Panc1 (cell line): Measurements from ENCODE around the gene TRRAP. TPM values are rescaled to one million over a fixed set of nuclear protein-coding genes. Genes with fewer than 3 reads are reported as not detected.

ENCODE experiments used
- ATAC-seq: fragments of 200-7000 bp; cut with Tn5 transposase; 2 replicates; pipeline ENCODE4 v1.9.1; 2020; ENCODE audit warnings: mild to moderate bottlenecking, moderate library complexity
- BruUV-seq: library from RNA; stranded (reverse); fragments of 400-500 nt; replicated peaks from 2 replicates; lab custom pipeline; 2021; lab: Mats Ljungman, UMichigan
- CTCF ChIA-PET: fragments of 300-600 bp; sonication (Branson Sonifier 250); formaldehyde crosslinking; loops from one replicate; lab custom pipeline; 2022; ENCODE audit warnings: antibody characterized with exemption; lab: Charles Lee
- POLR2A ChIA-PET: fragments of 300-600 bp; sonication (Branson Sonifier 250); formaldehyde crosslinking; loops from one replicate; lab custom pipeline; 2022; ENCODE audit warnings: antibody characterized with exemption; lab: Charles Lee
- DNase-seq: peaks from one replicate; pipeline ENCODE4 v3.0.0-alpha.2; 2010; ENCODE audit warnings: low read depth, low spot score
- H3K27ac ChIP-seq: 2 replicates; pipeline ENCODE4 v1.5.1; 2011; ENCODE audit warnings: mild to moderate bottlenecking, low read length, inconsistent platforms
- H3K27me3 ChIP-seq: fragments of 200-500 bp; sonication (Bioruptor generic); 2 replicates; pipeline ENCODE4 v1.6.0; 2014; ENCODE audit warnings: low read length, inconsistent platforms; ENCODE audit not compliant: control insufficient read depth, insufficient read depth
- H3K36me3 ChIP-seq: fragments of 200-500 bp; sonication (Bioruptor generic); 2 replicates; pipeline ENCODE4 v1.5.1; 2014; ENCODE audit warnings: inconsistent platforms, mild to moderate bottlenecking, low read length, moderate library complexity; ENCODE audit not compliant: control insufficient read depth, insufficient read depth
- H3K4me1 ChIP-seq: 2 replicates; pipeline ENCODE4 v1.5.1; 2011; ENCODE audit warnings: inconsistent platforms, mild to moderate bottlenecking, low read length, moderate library complexity; ENCODE audit not compliant: control insufficient read depth, insufficient read depth
- H3K4me3 ChIP-seq, 2 experiments: 2 replicates each; pipeline ENCODE4 v1.5.1; 2011 to 2012; ENCODE audit warnings: low read depth in 2 of 2, low read length in 2 of 2, mild to moderate bottlenecking in 2 of 2, inconsistent platforms in 1 of 2, moderate library complexity in 1 of 2
- H3K9me3 ChIP-seq: fragments of 200-500 bp; sonication (Bioruptor generic); 2 replicates; pipeline ENCODE4 v1.5.1; 2014; ENCODE audit warnings: low read depth, mild to moderate bottlenecking, inconsistent platforms, low read length, moderate library complexity; ENCODE audit not compliant: control insufficient read depth, insufficient read depth
- CTCF ChIP-seq: fragments of 450-650 bp; IDR thresholded peaks from 2 replicates; pipeline ENCODE4 v1.5.1; 2017; ENCODE audit warnings: mild to moderate bottlenecking
- POLR2AphosphoS5 ChIP-seq: IDR thresholded peaks from 2 replicates; pipeline ENCODE4 v1.6.1; 2012; ENCODE audit warnings: mild to moderate bottlenecking, low read depth, low read length, moderate library complexity
- SIN3A ChIP-seq: IDR thresholded peaks from 2 replicates; pipeline ENCODE4 v1.6.1; 2012; ENCODE audit warnings: low read depth, mild to moderate bottlenecking, low read length, moderate library complexity, borderline replicate concordance; ENCODE audit not compliant: insufficient read depth
- TCF7L2 ChIP-seq: IDR thresholded peaks from 2 replicates; pipeline ENCODE4 v1.6.1; 2011; ENCODE audit warnings: mild to moderate bottlenecking, low read depth, low read length, inconsistent platforms
- in situ Hi-C: cut with HindIII; loops from 2 replicates; pipeline ENCODE4 v1.10.0; 2016; ENCODE audit warnings: low sequenced_read_pairs, low pct_unique_long_range_greater_than_20kb
- intact Hi-C: fragments of 100-400 bp; cut with micrococcal nuclease; formaldehyde crosslinking; loops from one replicate; pipeline ENCODE4 v1.10.0; 2022; ENCODE audit not compliant: unreplicated experiment
- total RNA-seq: library from RNA; stranded (reverse); gene quantifications from one replicate; pipeline ENCODE4 v1.2.1, GENCODE V29; 2021; ENCODE audit not compliant: unreplicated experiment
- TF ChIP-seq, protein P1 (sequence below), 2 experiments: IDR thresholded peaks; 2 replicates each; pipeline ENCODE4 v1.6.1; 2011 to 2012; ENCODE audit warnings: low read depth in 2 of 2, control low read depth in 1 of 2, low read length in 1 of 2, mild to moderate bottlenecking in 1 of 2, moderate library complexity in 1 of 2; ENCODE audit not compliant: insufficient read depth in 1 of 2

TRRAP gene
- total RNA-seq, 1 experiment from 2014 or later = 44.9 TPM

DNA sequence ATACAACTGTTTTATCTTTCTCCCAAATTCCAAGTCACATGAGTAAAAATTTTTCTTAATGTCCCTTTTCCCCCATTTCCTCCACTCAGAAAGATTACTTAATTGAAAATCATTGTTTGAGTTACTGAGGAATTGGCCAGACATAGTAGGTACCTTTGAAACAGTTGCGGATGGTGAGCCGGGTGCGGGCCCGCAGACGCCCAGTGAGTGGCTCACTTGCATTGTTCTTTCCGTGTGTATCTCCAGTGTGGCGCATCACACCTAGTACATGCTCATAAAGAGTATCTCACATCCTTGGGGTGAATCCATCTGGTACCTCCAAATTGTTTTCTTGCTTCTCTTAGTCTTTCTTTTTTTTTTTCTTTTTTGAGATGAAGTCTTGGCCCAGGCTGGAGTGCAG is 14.3 kb downstream of the TRRAP start:
- H3K36me3 ChIP-seq = peaks cover 41% of the 10 kb centered on the region
- no peaks in the 10 kb centered on the region for H3K4me1 ChIP-seq
- POLR2A ChIA-PET = no interaction called here
- TF ChIP-seq TCF7L2 = no peak
- no peak for TF ChIP-seq POLR2AphosphoS5
- intact Hi-C loops = no loop called here
- no peaks in the 10 kb centered on the region for H3K27me3 ChIP-seq
- DNase-seq (no peak), ATAC-seq (no peak)
- no peaks in the 10 kb centered on the region for H3K9me3 ChIP-seq
- CTCF ChIA-PET = interaction anchor here (0.7 kb wide), 2 partner anchors 56 to 87 kb away, joined by 3 read pairs; no protein-coding TSS in a partner anchor
- in situ Hi-C loops = no loop called here
- H3K27ac ChIP-seq = no peak overlapping the region
- H3K4me3 ChIP-seq = no peak overlapping the region
- no TSS peak for BruUV-seq

DNA sequence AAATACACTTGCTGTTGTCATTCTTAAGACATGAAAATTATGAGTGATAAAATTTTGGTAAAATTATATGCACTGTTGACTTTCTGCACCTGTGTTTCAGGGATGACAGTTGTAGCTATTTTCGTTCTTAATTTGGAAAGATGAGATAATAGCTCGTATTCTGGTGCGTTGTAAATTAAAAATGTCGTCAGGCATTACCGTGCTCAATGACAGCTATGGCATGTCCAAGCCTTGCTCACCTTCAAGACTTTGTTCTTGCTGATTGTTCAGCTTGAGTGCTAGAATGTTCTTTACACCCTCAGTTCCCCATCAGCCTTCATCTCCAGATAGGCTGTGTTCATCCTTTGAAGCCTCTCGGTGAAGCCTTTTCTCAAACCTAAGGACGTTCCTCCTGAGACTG is 21.5 kb downstream of the TRRAP start:
- peaks cover 50% of the 10 kb centered on the region for H3K36me3 ChIP-seq
- no peak overlapping the region for H3K4me3 ChIP-seq
- in situ Hi-C loops = no loop called here
- intact Hi-C loops = no loop called here
- ATAC-seq (no peak), DNase-seq (no peak)
- BruUV-seq = no TSS peak
- H3K9me3 ChIP-seq = no peaks in the 10 kb centered on the region
- TF ChIP-seq, protein P1, sequence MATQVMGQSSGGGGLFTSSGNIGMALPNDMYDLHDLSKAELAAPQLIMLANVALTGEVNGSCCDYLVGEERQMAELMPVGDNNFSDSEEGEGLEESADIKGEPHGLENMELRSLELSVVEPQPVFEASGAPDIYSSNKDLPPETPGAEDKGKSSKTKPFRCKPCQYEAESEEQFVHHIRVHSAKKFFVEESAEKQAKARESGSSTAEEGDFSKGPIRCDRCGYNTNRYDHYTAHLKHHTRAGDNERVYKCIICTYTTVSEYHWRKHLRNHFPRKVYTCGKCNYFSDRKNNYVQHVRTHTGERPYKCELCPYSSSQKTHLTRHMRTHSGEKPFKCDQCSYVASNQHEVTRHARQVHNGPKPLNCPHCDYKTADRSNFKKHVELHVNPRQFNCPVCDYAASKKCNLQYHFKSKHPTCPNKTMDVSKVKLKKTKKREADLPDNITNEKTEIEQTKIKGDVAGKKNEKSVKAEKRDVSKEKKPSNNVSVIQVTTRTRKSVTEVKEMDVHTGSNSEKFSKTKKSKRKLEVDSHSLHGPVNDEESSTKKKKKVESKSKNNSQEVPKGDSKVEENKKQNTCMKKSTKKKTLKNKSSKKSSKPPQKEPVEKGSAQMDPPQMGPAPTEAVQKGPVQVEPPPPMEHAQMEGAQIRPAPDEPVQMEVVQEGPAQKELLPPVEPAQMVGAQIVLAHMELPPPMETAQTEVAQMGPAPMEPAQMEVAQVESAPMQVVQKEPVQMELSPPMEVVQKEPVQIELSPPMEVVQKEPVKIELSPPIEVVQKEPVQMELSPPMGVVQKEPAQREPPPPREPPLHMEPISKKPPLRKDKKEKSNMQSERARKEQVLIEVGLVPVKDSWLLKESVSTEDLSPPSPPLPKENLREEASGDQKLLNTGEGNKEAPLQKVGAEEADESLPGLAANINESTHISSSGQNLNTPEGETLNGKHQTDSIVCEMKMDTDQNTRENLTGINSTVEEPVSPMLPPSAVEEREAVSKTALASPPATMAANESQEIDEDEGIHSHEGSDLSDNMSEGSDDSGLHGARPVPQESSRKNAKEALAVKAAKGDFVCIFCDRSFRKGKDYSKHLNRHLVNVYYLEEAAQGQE (IDR thresholded peaks at IDR 0.05; ENCODE audit: insufficient read depth in 1 of 2, low read depth in 2 of 2, low read length in 1 of 2) = no peak
- TF ChIP-seq TCF7L2 (no peak), CTCF (no peak), POLR2AphosphoS5 (no peak), SIN3A (no peak)
- no peaks in the 10 kb centered on the region for H3K4me1 ChIP-seq
- POLR2A ChIA-PET = no interaction called here
- CTCF ChIA-PET = interaction anchor here (0.6 kb wide), 1 partner anchor 450 kb away, joined by 4 read pairs; no protein-coding TSS in a partner anchor
- no peaks in the 10 kb centered on the region for H3K27me3 ChIP-seq
- no peak overlapping the region for H3K27ac ChIP-seq

- no peak for DNase-seq
- no peak overlapping the region for H3K4me3 ChIP-seq
- CTCF ChIA-PET = no interaction called here
- H3K4me1 ChIP-seq = no peaks in the 10 kb centered on the region
- BruUV-seq = TSS peak; percentile 36
- intact Hi-C loops = no loop called here
- TF ChIP-seq SIN3A = no peak
- TF ChIP-seq TCF7L2 = no peak
- TF ChIP-seq, protein P1 (IDR thresholded peaks at IDR 0.05; ENCODE audit: insufficient read depth in 1 of 2, low read depth in 2 of 2, low read length in 1 of 2) = no peak
- no peak for TF ChIP-seq CTCF
- no peak for TF ChIP-seq POLR2AphosphoS5
- no peak overlapping the region for H3K27ac ChIP-seq
- peaks cover 43% of the 10 kb centered on the region for H3K36me3 ChIP-seq
- no peaks in the 10 kb centered on the region for H3K9me3 ChIP-seq
- POLR2A ChIA-PET = no interaction called here
- in situ Hi-C loops = no loop called here
- no peak for ATAC-seq
- H3K27me3 ChIP-seq = no peaks in the 10 kb centered on the region
Measured at GRCh38 chr7:98900815-98901214, 22.5 kb downstream of the TRRAP start.
